ENCODE results near the gene GJC2.

DNA sequence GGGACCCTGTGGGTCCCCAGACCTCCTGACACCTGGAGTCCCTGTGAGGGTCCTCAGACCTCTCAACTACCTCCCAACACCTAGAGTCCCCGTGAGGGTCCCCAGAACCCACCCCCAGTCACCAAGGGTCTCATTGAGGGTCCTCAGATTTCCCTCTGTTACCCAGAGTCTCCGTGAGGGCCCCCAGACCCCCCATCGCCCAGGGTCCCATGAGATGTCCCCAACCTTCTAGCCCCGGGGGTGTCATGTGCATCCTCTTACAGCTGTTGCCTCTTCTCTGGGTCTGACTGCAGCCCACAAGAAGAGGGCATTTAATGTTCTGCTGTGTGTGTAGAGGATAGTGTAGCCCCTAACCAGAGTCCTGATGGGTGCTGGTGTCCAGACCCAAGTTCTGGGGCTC, 2.0 kb upstream of the GJC2 start:
- TF ChIP-seq POLR2A (IDR thresholded peaks at IDR 0.05; ENCODE audit: low read depth, low read length) (no peak), POLR2AphosphoS5 (IDR thresholded peaks at IDR 0.05; ENCODE audit: low read depth, low read length) (no peak), TAF1 (IDR thresholded peaks at IDR 0.05; ENCODE audit: borderline replicate concordance, low read depth, low read length) (no peak)
